Esophagus muscularis mucosa (tissue), 4 donors: Measurements from ENCODE around the gene CASP3.
"Not testable (repeated sequence)": the region's sequence is repeated elsewhere in the genome, so short reads cannot be mapped to it uniquely, and the experiment has no call there.

Experiments
- CTCF ChIP-seq, 3 experiments: fragments of 200-600 bp in 2 of 3; fragments of 450-650 bp in 1 of 3; sonication (generic) in 2 of 3; IDR thresholded peaks; one replicate each; pipeline ENCODE4 v1.5.1; 2017 to 2019; ENCODE audit warnings: antibody characterized with exemption in 3 of 3, mild to moderate bottlenecking in 2 of 3, moderate library complexity in 1 of 3
- EP300 ChIP-seq: sonication (generic); formaldehyde crosslinking; IDR thresholded peaks from one replicate; pipeline ENCODE4 v1.6.1; 2017; ENCODE audit warnings: antibody characterized with exemption
- POLR2A ChIP-seq: fragments of 450-650 bp; IDR thresholded peaks from one replicate; pipeline ENCODE4 v1.6.1; 2017; ENCODE audit warnings: antibody characterized with exemption, moderate library complexity, mild to moderate bottlenecking, low read depth
- POLR2AphosphoS5 ChIP-seq, 2 donors: sonication (generic); formaldehyde crosslinking; IDR thresholded peaks; one replicate each; pipeline ENCODE4 v1.6.1; 2017; ENCODE audit warnings: antibody characterized with exemption in 2 of 2

GRCh38 chr4:184591747-184592270 is 57.4 kb downstream of the CASP3 start:
- TF ChIP-seq POLR2A; CTCF (IDR thresholded peaks at IDR 0.05); POLR2AphosphoS5 (IDR thresholded peaks at IDR 0.05); EP300: not testable (repeated sequence)
